ENCODE data around the gene FPR2. TPM values are rescaled to one million over a fixed set of nuclear protein-coding genes. Genes with fewer than 3 reads are reported as not detected.

Gene FPR2
- polyA plus RNA-seq, 1 donor from 2014 or later, result not detected

- Histone ChIP-seq H4K20me1 (ENCODE audit: insufficient read depth) (no peaks in the 10 kb centered on the region), H3K27ac (ENCODE audit: low read length) (no peak overlapping the region), H2AFZ (ENCODE audit: low read depth, low read length) (no peak overlapping the region), H3K79me2 (replicated peaks; ENCODE audit: insufficient read depth, low read length) (no peaks in the 10 kb centered on the region), H3K4me2 (ENCODE audit: low read length) (no peak overlapping the region), H3K4me3 (ENCODE audit: low read length) (no peak overlapping the region), H3K9ac (ENCODE audit: low read length) (no peak overlapping the region), H3K36me3 (ENCODE audit: insufficient read depth, low read length) (no peaks in the 10 kb centered on the region), H3K9me2 (ENCODE audit: insufficient read depth, low read length) (no peaks in the 10 kb centered on the region), H3F3A (ENCODE audit: insufficient read depth, low read length, poor library complexity, severe bottlenecking) (no peaks in the 10 kb centered on the region), H3K27me3 (ENCODE audit: insufficient read depth, low read depth, low read length) (peaks cover 8% of the 10 kb centered on the region), H3K9me3 (ENCODE audit: low read length) (no peaks in the 10 kb centered on the region)
- TF ChIP-seq EP300 (conservative IDR thresholded peaks at IDR 0.05; ENCODE audit: poor library complexity, severe bottlenecking) (no peak), TAF1 (IDR thresholded peaks at IDR 0.05; ENCODE audit: low read depth) (no peak), SMC3 (conservative IDR thresholded peaks at IDR 0.05; ENCODE audit: poor library complexity) (no peak), EZH2 (IDR thresholded peaks at IDR 0.05; ENCODE audit: borderline replicate concordance, insufficient read depth, low read length, poor library complexity, severe bottlenecking) (no peak), MXI1 (conservative IDR thresholded peaks at IDR 0.05; ENCODE audit: poor library complexity, severe bottlenecking) (no peak), RAD21 (conservative IDR thresholded peaks at IDR 0.05) (no peak), CTCF (IDR thresholded peaks at IDR 0.05; ENCODE audit: poor library complexity, severe bottlenecking) (no peak), POLR2AphosphoS5 (IDR thresholded peaks at IDR 0.05) (no peak)
These were observed 18.2 kb downstream of the FPR2 start for GRCh38 chr19:51779181-51779580.

- Histone ChIP-seq H3F3A (ENCODE audit: insufficient read depth, low read length, poor library complexity, severe bottlenecking) (no peaks in the 10 kb centered on the region), H3K36me3 (ENCODE audit: insufficient read depth, low read length) (no peaks in the 10 kb centered on the region), H4K20me1 (ENCODE audit: insufficient read depth) (no peaks in the 10 kb centered on the region), H2AFZ (ENCODE audit: low read depth, low read length) (no peak overlapping the region), H3K27ac (ENCODE audit: low read length) (no peak overlapping the region), H3K9me2 (ENCODE audit: insufficient read depth, low read length) (no peaks in the 10 kb centered on the region), H3K4me3 (ENCODE audit: low read length) (no peak overlapping the region), H3K4me2 (ENCODE audit: low read length) (no peak overlapping the region), H3K9ac (ENCODE audit: low read length) (no peak overlapping the region), H3K9me3 (ENCODE audit: low read length) (no peaks in the 10 kb centered on the region), H3K27me3 (ENCODE audit: insufficient read depth, low read depth, low read length) (peaks cover 8% of the 10 kb centered on the region), H3K79me2 (replicated peaks; ENCODE audit: insufficient read depth, low read length) (no peaks in the 10 kb centered on the region)
- no peak for TF ChIP-seq SMC3 (conservative IDR thresholded peaks at IDR 0.05; ENCODE audit: poor library complexity)
These were observed 18.7 kb downstream of the FPR2 start for GRCh38 chr19:51779703-51780102.

- Histone ChIP-seq H3K27ac (ENCODE audit: low read length) (no peak overlapping the region), H4K20me1 (ENCODE audit: insufficient read depth) (no peaks in the 10 kb centered on the region)
These were observed 19.3 kb downstream of the FPR2 start for GRCh38 chr19:51780270-51780669.

More at GRCh38 chr19:51780270-51780669, 19.3 kb downstream of the FPR2 start:
- no peaks in the 10 kb centered on the region for H3K9me3 ChIP-seq (ENCODE audit: low read length)
- H3K79me2 ChIP-seq (replicated peaks; ENCODE audit: insufficient read depth, low read length), result no peaks in the 10 kb centered on the region
- H2AFZ ChIP-seq (ENCODE audit: low read depth, low read length), result no peak overlapping the region
- H3K36me3 ChIP-seq (ENCODE audit: insufficient read depth, low read length), result no peaks in the 10 kb centered on the region
- no peak overlapping the region for H3K4me3 ChIP-seq (ENCODE audit: low read length)
- H3K27me3 ChIP-seq (ENCODE audit: insufficient read depth, low read depth, low read length), result peaks cover 8% of the 10 kb centered on the region
- no peaks in the 10 kb centered on the region for H3F3A ChIP-seq (ENCODE audit: insufficient read depth, low read length, poor library complexity, severe bottlenecking)
- TF ChIP-seq EZH2 (IDR thresholded peaks at IDR 0.05; ENCODE audit: borderline replicate concordance, insufficient read depth, low read length, poor library complexity, severe bottlenecking), result no peak
- TF ChIP-seq CTCF (IDR thresholded peaks at IDR 0.05; ENCODE audit: poor library complexity, severe bottlenecking), result no peak
- TF ChIP-seq EP300 (conservative IDR thresholded peaks at IDR 0.05; ENCODE audit: poor library complexity, severe bottlenecking), result no peak
- no peak for TF ChIP-seq SMC3 (conservative IDR thresholded peaks at IDR 0.05; ENCODE audit: poor library complexity)
- no peak for TF ChIP-seq MXI1 (conservative IDR thresholded peaks at IDR 0.05; ENCODE audit: poor library complexity, severe bottlenecking)
- TF ChIP-seq REST (IDR thresholded peaks at IDR 0.05; ENCODE audit: borderline replicate concordance), result no peak
- no peak for TF ChIP-seq TAF1 (IDR thresholded peaks at IDR 0.05; ENCODE audit: low read depth)
- TF ChIP-seq POLR2AphosphoS5 (IDR thresholded peaks at IDR 0.05), result no peak
- no peak for TF ChIP-seq RAD21 (conservative IDR thresholded peaks at IDR 0.05)
- H3K9me2 ChIP-seq (ENCODE audit: insufficient read depth, low read length), result no peaks in the 10 kb centered on the region
- no peak overlapping the region for H3K4me2 ChIP-seq (ENCODE audit: low read length)
- H3K9ac ChIP-seq (ENCODE audit: low read length), result no peak overlapping the region
